Measurements from ENCODE around the gene DPEP1.
A peak's percentile ranks its signal among the peaks of the same experiment; 100 is the strongest.
"Not testable (repeated sequence)": the region's sequence is repeated elsewhere in the genome, so short reads cannot be mapped to it uniquely, and the experiment has no call there.

Gene DPEP1

GRCh38 chr16:89670496-89671431 is 57.3 kb downstream of the DPEP1 start:
- peaks cover 6% of the 10 kb centered on the region; the same call in 1 of the 2 replicates for H3K9me3 ChIP-seq (ENCODE audit: control insufficient read depth, insufficient read depth, low read length)
- no peaks in the 10 kb centered on the region for H3K4me1 ChIP-seq (ENCODE audit: control insufficient read depth, insufficient read depth, low read length)
- no peaks in the 10 kb centered on the region for H3K36me3 ChIP-seq (ENCODE audit: control insufficient read depth, insufficient read depth, low read length)
- H3K27me3 ChIP-seq (ENCODE audit: control insufficient read depth, insufficient read depth, low read length) = no peaks in the 10 kb centered on the region
- no peak overlapping the region for H3K4me3 ChIP-seq (ENCODE audit: low read depth, low read length)
- no peak overlapping the region for H3K27ac ChIP-seq (ENCODE audit: low read depth, low read length)
- H3K9ac ChIP-seq (ENCODE audit: low read depth, low read length) = no peak overlapping the region

GRCh38 chr16:89671565-89671964 is 58.1 kb downstream of the DPEP1 start:
- H3K4me3 ChIP-seq (ENCODE audit: low read depth, low read length); H3K36me3 ChIP-seq (ENCODE audit: control insufficient read depth, insufficient read depth, low read length); H3K9me3 ChIP-seq (ENCODE audit: control insufficient read depth, insufficient read depth, low read length); H3K27me3 ChIP-seq (ENCODE audit: control insufficient read depth, insufficient read depth, low read length); H3K4me1 ChIP-seq (ENCODE audit: control insufficient read depth, insufficient read depth, low read length); H3K9ac ChIP-seq (ENCODE audit: low read depth, low read length); H3K27ac ChIP-seq (ENCODE audit: low read depth, low read length): not testable (repeated sequence)

- no peak overlapping the region for H3K4me3 ChIP-seq (ENCODE audit: low read depth, low read length)
- no peak overlapping the region for H3K27ac ChIP-seq (ENCODE audit: low read depth, low read length)
- H3K4me1 ChIP-seq (ENCODE audit: control insufficient read depth, insufficient read depth, low read length) = no peaks in the 10 kb centered on the region
- H3K9ac ChIP-seq (ENCODE audit: low read depth, low read length) = no peak overlapping the region
- H3K9me3 ChIP-seq (ENCODE audit: control insufficient read depth, insufficient read depth, low read length) = peaks cover 4% of the 10 kb centered on the region
- H3K27me3 ChIP-seq (ENCODE audit: control insufficient read depth, insufficient read depth, low read length) = no peaks in the 10 kb centered on the region
- no peaks in the 10 kb centered on the region for H3K36me3 ChIP-seq (ENCODE audit: control insufficient read depth, insufficient read depth, low read length)
These were observed 58.9 kb downstream of the DPEP1 start for GRCh38 chr16:89672177-89672941.

- peaks cover 28% of the 10 kb centered on the region for H3K9me3 ChIP-seq (ENCODE audit: control insufficient read depth, insufficient read depth, low read length)
- H3K4me3 ChIP-seq (ENCODE audit: low read depth, low read length) = no peak overlapping the region
- H3K27me3 ChIP-seq (ENCODE audit: control insufficient read depth, insufficient read depth, low read length) = no peaks in the 10 kb centered on the region
- no peak overlapping the region for H3K27ac ChIP-seq (ENCODE audit: low read depth, low read length)
- no peaks in the 10 kb centered on the region for H3K4me1 ChIP-seq (ENCODE audit: control insufficient read depth, insufficient read depth, low read length)
- 0 out of 2 replicates have a peak, but pooled peaks cover 3% of the 10 kb centered on the region for H3K36me3 ChIP-seq (ENCODE audit: control insufficient read depth, insufficient read depth, low read length)
- H3K9ac ChIP-seq (ENCODE audit: low read depth, low read length) = no peak overlapping the region
These were observed 64.8 kb downstream of the DPEP1 start for GRCh38 chr16:89678258-89678657.

GRCh38 chr16:89685916-89686315 is 72.5 kb downstream of the DPEP1 start:
- Histone ChIP-seq H3K27me3 (ENCODE audit: control insufficient read depth, insufficient read depth, low read length) (no peaks in the 10 kb centered on the region), H3K9me3 (ENCODE audit: control insufficient read depth, insufficient read depth, low read length) (peaks cover 29% of the 10 kb centered on the region), H3K4me1 (ENCODE audit: control insufficient read depth, insufficient read depth, low read length) (no peaks in the 10 kb centered on the region; the same call in 1 of the 2 replicates), H3K9ac (ENCODE audit: low read depth, low read length) (no peak overlapping the region), H3K36me3 (ENCODE audit: control insufficient read depth, insufficient read depth, low read length) (peaks cover 19% of the 10 kb centered on the region; the same call in 1 of the 2 replicates), H3K27ac (ENCODE audit: low read depth, low read length) (no peak overlapping the region), H3K4me3 (ENCODE audit: low read depth, low read length) (no peak overlapping the region)

- H3K4me3 ChIP-seq (ENCODE audit: low read depth, low read length) = peak within 1 kb of the TSS; percentile 71
- peaks cover 24% of the 10 kb centered on the region for H3K36me3 ChIP-seq (ENCODE audit: control insufficient read depth, insufficient read depth, low read length)
- peaks cover 24% of the 10 kb centered on the region for H3K9me3 ChIP-seq (ENCODE audit: control insufficient read depth, insufficient read depth, low read length)
- peak within 1 kb of the TSS; percentile 68 for H3K9ac ChIP-seq (ENCODE audit: low read depth, low read length)
- H3K4me1 ChIP-seq (ENCODE audit: control insufficient read depth, insufficient read depth, low read length) = no peaks in the 10 kb centered on the region; the same call in 1 of the 2 replicates
- H3K27ac ChIP-seq (ENCODE audit: low read depth, low read length) = peak within 1 kb of the TSS; percentile 94
- H3K27me3 ChIP-seq (ENCODE audit: control insufficient read depth, insufficient read depth, low read length) = no peaks in the 10 kb centered on the region
These were observed 73.2 kb downstream of the DPEP1 start, which contains the start of gene CDK10 for GRCh38 chr16:89686520-89687091. TSS of gene CDK10 (plus strand) at chr16:89686689. CDS start at chr16:89686711, 22 bp downstream.

GRCh38 chr16:89687092-89687940 is 73.9 kb downstream of the DPEP1 start:
- H3K27me3 ChIP-seq (ENCODE audit: control insufficient read depth, insufficient read depth, low read length) = no peaks in the 10 kb centered on the region
- peaks cover 31% of the 10 kb centered on the region for H3K36me3 ChIP-seq (ENCODE audit: control insufficient read depth, insufficient read depth, low read length)
- H3K9me3 ChIP-seq (ENCODE audit: control insufficient read depth, insufficient read depth, low read length) = peaks cover 21% of the 10 kb centered on the region
- H3K4me1 ChIP-seq (ENCODE audit: control insufficient read depth, insufficient read depth, low read length) = no peaks in the 10 kb centered on the region; the same call in 1 of the 2 replicates
- peak overlapping the region; percentile 94 for H3K27ac ChIP-seq (ENCODE audit: low read depth, low read length)
- H3K4me3 ChIP-seq (ENCODE audit: low read depth, low read length) = peak overlapping the region; percentile 71
- H3K9ac ChIP-seq (ENCODE audit: low read depth, low read length) = peak overlapping the region; percentile 68

Measured in HUES48 (cell line).